GM10847 (cell line): ENCODE measurements around the gene FBXW9.
A peak's percentile ranks its signal among the peaks of the same experiment; 100 is the strongest.

ENCODE experiments used
- POLR2A ChIP-seq: IDR thresholded peaks from 2 replicates; pipeline ENCODE4 v1.6.1; 2011; ENCODE audit not compliant: insufficient read length; ENCODE audit errors: extremely low read depth

The FBXW9 gene

DNA sequence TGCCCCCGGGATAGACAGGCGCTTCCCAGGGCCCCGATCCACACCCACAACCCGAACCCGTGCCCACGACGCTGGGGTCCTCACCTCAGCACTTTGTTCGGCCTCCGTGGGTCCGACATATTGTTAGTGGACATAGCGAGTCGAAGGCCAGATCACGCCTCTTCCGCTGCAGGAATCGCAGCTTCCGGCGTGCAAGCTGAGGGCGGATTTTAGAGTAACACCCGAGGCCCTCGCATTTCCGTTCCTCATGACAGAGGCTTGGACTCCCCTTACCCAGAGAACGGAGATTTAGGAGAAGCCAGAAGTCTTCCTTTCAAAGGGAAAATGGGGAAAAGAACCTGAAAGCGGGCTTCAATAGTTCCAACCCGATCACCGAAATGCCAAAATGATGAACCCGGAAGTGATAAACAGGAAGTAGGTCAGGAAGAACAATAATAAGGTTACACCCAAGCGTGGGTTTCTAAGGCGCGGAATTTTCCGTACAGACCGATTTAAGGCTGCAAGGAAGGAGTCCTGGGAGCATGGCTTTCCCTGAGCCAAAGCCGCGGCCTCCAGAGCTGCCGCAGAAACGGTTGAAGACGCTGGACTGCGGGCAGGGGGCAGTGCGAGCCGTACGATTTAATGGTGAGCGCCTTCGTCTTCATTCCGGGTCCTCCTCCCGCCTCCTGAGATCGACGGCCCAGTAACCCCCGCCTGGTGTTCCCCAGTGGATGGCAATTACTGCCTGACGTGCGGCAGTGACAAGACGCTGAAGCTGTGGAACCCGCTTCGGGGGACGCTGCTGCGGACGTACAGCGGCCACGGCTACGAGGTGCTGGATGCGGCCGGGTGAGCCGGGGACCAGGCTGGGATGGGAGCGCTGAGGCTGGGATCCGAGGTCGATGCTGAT lies 26.9 kb downstream of the FBXW9 start:
- peak; percentile 61 for TF ChIP-seq POLR2A

DNA sequence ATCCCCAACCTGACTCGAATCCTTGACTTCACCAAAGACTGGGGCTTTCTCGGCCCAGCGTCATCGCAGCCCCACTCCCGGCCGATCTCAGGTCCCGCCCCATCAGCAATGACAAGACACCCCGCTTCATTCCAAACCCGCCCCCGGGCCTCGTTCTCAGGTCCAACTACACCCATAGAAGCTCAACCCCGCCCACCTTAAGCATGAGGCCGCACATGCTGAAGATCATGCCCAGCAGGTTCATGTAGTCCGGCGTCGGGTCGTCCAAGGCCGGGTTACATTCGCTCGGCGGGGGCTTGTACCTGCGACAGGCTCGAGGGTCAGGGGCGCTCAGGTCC lies 27.5 kb downstream of the FBXW9 start:
- TF ChIP-seq POLR2A, result no peak

GRCh38 chr19:12668346-12668745 lies 28.1 kb downstream of the FBXW9 start:
- no peak for TF ChIP-seq POLR2A

DNA sequence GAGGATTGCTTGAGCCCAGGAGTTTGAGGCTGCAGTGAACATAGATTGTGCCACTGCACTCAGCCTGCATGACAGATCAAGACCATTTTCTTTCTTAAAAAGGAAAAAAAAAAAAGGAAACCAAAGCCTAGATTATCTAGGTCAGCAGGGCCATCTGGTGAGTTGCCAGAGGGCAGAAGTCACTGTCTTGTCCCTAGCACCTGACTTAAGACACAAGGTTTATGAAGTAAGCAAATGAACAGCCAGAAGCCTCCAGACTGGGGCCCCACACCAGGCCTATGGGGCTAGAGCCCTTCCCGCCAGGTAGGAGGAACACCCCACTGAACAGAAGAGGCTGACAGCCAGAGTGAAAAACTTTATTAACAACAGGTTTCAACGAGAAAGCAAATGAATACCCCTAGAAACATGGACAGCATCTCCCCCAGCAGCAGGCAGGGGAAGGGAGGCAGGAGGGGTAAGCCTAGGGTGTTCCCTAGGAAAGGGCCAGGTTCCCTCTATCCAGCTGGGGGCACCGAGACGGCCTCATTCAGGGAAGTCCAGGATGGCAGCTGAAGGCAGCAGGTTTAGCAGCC lies 28.6 kb downstream of the FBXW9 start:
- TF ChIP-seq POLR2A, result no peak

DNA sequence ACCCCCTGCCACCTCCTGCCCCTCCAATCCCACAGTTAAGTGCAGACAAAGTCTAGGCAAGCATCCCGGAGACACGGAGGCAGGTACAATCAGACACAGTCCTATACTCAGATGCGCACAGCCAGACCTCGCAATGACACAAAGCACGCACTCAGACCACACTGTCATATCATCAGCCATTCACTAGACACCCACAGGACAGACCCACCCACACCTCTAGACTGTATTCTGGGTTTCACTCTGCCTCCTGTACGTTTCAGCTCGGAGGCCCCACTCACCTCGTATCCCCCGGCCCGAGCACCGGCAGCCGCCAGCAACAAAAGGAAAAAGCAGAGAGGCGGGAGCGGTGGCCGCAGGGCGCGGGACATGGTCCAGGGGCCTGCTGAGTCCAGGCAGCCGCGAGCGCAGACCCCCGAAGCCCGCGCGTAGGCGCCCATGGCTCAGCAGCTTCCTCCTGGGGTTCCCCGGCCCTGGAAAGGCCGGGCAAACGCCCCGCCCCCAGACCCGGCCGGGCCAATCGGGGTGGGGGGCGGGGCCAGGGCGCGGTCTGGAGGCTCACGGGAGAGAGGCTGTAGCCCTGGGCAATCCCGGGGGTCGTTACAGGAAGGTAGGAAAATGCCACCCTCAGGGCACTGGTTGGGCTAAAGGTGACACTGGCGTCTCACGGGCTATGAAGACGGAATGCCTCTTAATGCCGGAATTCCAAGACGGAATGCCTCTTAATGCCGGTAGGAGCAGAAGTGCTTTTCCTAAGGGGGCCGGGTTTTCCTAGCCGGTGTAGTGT lies 30.0 kb downstream of the FBXW9 start, which contains the start of the genes MAN2B1 and WDR83:
TSS of gene MAN2B1 (minus strand) at position 478 of the 784 bp plus-strand sequence. CDS start at position 437, 41 bp downstream.
TSS of gene WDR83 (plus strand) at position 543 of the 784 bp plus-strand sequence. CDS start 2,984 bp downstream, outside the sequence.
- peak; percentile 40 for TF ChIP-seq POLR2A

DNA sequence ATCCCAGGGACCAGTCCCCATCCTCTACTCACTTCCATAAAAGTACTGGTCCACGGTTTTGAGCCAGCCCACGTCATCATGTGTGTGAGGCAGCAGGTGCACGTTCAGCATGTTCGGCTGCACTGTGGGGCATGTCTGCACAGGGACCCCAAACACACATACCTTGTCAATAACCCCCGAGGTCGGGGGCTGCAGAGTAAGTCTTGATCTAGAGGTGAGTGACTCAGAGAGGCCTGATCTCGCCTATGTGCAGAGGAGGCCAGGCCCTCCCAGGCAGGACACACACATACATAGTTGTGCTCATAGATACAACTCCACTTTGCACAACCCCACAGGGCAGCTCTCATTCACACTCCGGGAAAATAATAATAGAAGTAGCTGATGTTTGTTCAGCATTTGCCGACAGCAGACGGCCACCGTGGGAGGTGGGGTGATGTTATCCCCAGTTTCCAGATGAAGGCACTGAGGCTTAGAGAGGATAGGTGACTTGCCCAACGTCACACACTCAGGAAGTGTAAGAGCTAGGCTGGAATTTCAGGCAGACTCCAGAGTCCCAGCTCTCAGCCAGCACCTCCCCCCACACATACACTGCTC lies 30.7 kb downstream of the FBXW9 start:
- TF ChIP-seq POLR2A, result no peak

- TF ChIP-seq POLR2A, result no peak
These were observed 31.2 kb downstream of the FBXW9 start for GRCh38 chr19:12665281-12665573.

DNA sequence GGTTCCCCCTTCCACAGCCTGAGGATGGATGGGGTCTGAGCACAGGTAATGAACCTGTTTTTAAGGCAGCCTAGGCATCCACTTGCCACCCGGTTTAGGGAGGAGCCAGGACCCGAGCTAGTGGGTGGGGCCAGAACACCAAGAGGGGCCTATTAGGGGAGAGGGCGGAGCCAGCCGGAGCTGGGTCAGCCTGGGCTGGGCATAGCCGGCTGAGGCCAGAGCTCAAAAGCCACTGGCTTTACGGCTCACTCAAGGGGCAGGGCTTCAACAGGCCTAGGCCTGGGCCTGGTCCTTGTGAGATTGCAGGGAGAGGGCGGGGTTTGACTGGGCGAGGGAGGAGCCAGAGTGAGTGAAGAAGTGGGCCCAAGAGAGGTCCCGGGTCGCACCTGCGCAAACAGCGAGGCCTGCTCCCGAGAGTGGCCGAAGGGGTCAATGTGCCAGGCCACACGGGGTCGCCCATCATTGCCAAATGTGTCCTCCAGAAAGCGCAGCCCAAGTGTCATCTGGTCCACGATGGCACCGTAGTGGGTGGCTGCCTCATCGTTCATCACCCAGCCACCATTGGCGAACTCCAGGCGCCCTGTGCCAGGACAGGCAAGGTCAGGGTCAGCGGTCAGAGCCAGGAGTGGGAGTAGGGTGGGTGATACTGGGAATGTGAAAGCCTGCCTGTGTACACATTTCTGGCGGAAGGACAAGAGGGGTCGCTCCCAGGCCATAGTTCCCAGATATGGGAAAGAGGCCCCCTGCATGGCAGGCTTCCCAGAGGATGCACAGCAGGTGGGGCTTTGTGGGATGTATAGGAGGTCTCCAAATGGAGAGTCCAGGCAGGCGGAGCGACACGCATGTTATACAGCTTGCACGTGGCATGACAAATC lies 31.8 kb downstream of the FBXW9 start:
- no peak for TF ChIP-seq POLR2A

- no peak for TF ChIP-seq POLR2A
These were observed 35.5 kb downstream of the FBXW9 start for GRCh38 chr19:12660980-12661379.

DNA sequence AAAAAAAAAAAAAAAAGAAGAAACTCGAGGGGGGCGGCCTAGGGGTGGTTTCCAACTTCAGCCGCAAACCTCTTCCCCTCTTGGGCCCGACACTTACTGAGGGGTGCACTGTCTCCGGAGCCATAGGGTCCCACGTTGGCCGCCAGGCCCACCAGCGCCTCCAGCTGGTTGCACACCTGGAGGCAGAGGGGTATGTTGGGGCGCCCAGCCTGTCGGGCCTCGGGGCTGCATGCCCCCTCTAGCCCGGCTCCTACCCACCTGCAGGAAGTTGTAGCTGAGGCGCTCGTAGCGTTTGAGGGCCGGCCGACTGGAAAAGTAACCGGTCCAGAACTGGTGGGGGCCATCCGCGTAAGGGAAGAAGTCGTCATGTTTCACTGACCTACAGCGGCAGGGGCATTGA lies 38.5 kb downstream of the FBXW9 start:
- no peak for TF ChIP-seq POLR2A

GRCh38 chr19:12656899-12657571 lies 39.4 kb downstream of the FBXW9 start:
- no peak for TF ChIP-seq POLR2A

GRCh38 chr19:12655546-12655945 lies 40.9 kb downstream of the FBXW9 start:
- TF ChIP-seq POLR2A, result no peak

DNA sequence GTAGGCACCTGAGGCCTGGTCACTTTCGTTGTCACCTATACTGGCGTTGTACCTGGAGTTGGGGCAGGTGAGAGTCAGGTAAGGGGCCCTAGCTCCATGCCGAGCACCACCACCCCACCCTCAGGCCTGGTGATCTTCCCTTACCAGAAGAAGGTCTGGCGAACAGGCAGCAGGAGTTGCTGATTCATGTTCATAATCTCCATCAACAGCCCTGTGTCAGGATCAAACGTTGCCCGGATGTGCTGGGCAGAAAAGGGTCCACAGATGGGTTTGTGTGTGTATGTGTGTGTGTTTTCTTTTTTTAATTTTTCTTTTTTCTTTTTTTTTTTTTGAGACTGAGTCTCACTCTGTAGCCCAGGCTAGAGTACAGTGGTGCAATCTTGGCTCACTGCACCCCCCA lies 44.2 kb downstream of the FBXW9 start:
- no peak for TF ChIP-seq POLR2A

- TF ChIP-seq POLR2A, result no peak
These were observed 46.5 kb downstream of the FBXW9 start for GRCh38 chr19:12649941-12650340.
